Skeletal muscle satellite cell (primary cell): ENCODE results near the gene LHFPL2.

Experiments used
- H3K27me3 ChIP-seq: 2 replicates; pipeline ENCODE4 v1.7.0; 2013; ENCODE audit warnings: low read length; ENCODE audit not compliant: control insufficient read depth, insufficient read depth
- H3K36me3 ChIP-seq: 2 replicates; pipeline ENCODE4 v1.7.0; 2013; ENCODE audit warnings: mild to moderate bottlenecking, control low read depth, low read length; ENCODE audit not compliant: insufficient read depth
- H3K4me1 ChIP-seq: 2 replicates; pipeline ENCODE4 v1.7.0; 2013; ENCODE audit warnings: low read length; ENCODE audit not compliant: control insufficient read depth, insufficient read depth
- H3K4me2 ChIP-seq: 2 replicates; pipeline ENCODE4 v1.7.0; 2013; ENCODE audit warnings: mild to moderate bottlenecking, low read length
- H3K4me3 ChIP-seq: 2 replicates; pipeline ENCODE4 v1.7.0; 2013; ENCODE audit warnings: low read length
- H3K9ac ChIP-seq: 2 replicates; pipeline ENCODE4 v1.7.0; 2013; ENCODE audit warnings: mild to moderate bottlenecking, low read depth, low read length, moderate library complexity
- H3K9me3 ChIP-seq: replicated peaks from 2 replicates; pipeline ENCODE4 v1.7.0; 2013; ENCODE audit warnings: mild to moderate bottlenecking, control low read depth, low read length

LHFPL2 gene

DNA sequence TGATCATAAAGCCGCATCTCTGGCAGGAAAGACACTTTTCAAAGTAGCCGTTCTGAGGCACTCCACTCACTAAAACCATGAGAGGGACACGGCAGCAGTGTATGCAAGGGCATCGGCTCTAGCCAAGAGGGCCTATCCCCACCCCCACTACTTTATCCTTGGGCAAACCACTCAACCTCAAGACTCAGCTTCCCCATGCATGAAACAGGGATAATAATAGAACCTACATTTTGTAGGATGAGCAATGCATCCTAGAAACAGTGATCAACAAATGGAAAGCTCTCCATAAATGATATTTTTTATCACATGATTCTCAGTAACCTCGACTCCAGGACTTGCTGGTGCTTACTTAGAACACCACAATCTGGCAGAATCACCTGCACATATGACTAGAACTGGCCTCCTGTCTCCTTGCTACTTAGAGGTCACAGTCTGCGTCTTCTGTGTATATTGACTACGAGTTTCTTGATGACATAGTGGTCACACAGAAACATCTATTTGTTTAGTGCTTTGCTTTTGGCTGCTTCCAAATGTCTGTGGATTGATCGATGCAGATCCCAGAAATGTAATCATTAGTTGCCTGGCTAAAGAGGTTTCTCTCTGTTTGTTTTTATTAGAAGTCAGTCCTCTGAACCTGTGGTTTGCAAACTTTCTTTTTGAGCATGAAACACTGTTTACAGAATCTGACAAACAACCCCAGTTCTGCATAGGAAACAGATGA is 102.1 kb downstream of the LHFPL2 start:
- H3K9me3 ChIP-seq: no peaks in the 10 kb centered on the region
- H3K36me3 ChIP-seq: peaks cover 6% of the 10 kb centered on the region
- H3K27me3 ChIP-seq: no peaks in the 10 kb centered on the region
- H3K4me3 ChIP-seq: no peak overlapping the region
- H3K9ac ChIP-seq: peak overlapping the region; percentile 54
- H3K4me1 ChIP-seq: peaks cover 29% of the 10 kb centered on the region
- H3K4me2 ChIP-seq: no peak overlapping the region

DNA sequence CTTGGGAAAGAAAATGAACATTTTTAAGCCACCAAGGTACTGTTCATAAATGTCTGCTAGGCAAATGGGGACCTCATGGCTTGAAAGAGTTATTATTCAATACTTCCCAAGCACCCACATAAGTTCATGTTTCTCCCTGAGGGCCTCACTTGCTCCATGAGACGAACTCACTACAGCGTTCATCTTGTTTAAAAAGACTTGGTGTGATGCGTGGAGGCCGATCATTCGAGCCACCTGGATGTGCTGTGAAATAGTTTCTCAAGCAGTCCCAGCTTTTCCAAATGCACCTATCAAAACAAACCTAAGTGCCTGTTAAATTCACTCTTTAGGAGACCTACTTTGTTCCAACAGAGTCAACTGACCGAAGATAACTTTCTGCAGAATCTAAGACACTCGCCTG is 103.2 kb downstream of the LHFPL2 start:
- Histone ChIP-seq H3K4me1 (peaks cover 32% of the 10 kb centered on the region), H3K9me3 (no peaks in the 10 kb centered on the region), H3K4me2 (no peak overlapping the region), H3K36me3 (peaks cover 6% of the 10 kb centered on the region), H3K4me3 (no peak overlapping the region), H3K9ac (no peak overlapping the region), H3K27me3 (no peaks in the 10 kb centered on the region)

DNA sequence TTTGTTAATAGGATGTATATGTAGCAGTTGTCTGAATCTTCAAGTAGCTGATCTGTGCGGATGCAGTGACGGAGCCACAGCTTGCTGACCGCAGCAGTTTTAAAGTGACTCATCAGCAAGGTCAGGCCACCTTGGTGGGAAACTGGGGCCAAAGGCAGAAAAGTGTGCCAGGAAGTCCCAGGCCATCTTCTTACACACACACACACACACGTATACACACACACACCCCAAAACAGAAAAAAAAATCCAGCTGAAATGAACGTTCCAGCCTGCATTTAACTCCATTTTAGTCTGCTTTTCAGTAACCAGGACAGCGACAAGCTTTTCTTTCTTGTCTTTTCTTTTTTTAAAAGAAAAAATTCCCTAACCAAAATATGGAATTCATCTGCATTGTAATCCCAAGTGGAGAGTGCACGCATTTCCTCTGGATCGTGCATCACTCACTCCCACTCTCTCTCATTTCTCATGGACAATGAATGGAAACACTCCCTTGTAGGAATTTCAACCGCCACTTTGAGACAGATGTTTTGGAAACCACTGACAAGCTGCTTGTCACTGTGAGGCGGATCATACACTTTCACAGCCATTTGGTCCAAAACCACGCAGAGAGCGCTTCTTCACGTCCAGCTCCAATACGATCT is 103.9 kb downstream of the LHFPL2 start:
- no peak overlapping the region for H3K4me3 ChIP-seq
- H3K4me2 ChIP-seq: peak overlapping the region; percentile 32
- no peaks in the 10 kb centered on the region for H3K27me3 ChIP-seq
- H3K36me3 ChIP-seq: peaks cover 6% of the 10 kb centered on the region
- peaks cover 32% of the 10 kb centered on the region for H3K4me1 ChIP-seq
- no peaks in the 10 kb centered on the region for H3K9me3 ChIP-seq
- H3K9ac ChIP-seq: no peak overlapping the region

DNA sequence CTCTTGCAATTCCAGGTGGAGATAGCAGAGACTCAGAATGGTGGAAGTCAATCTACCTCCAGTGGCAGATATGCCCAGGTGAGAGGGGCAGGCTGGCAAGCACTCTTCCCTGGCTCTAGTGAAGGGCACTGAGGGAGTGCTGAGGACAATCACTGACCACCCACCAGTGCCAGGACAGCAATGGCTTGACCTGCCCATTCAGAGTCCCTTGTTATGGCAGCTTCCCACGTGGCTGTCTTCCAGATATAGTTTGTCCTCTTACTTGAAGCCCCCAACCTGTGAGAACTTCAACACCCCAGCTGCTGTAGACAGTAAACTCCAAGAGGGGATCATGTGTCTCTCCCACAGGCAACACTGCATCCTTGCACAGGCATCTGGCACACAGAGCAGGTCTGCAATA is 104.7 kb downstream of the LHFPL2 start:
- peaks cover 32% of the 10 kb centered on the region for H3K4me1 ChIP-seq
- no peaks in the 10 kb centered on the region for H3K9me3 ChIP-seq
- no peak overlapping the region for H3K4me2 ChIP-seq
- H3K4me3 ChIP-seq: no peak overlapping the region
- H3K27me3 ChIP-seq: no peaks in the 10 kb centered on the region
- peaks cover 6% of the 10 kb centered on the region for H3K36me3 ChIP-seq
- H3K9ac ChIP-seq: no peak overlapping the region

DNA sequence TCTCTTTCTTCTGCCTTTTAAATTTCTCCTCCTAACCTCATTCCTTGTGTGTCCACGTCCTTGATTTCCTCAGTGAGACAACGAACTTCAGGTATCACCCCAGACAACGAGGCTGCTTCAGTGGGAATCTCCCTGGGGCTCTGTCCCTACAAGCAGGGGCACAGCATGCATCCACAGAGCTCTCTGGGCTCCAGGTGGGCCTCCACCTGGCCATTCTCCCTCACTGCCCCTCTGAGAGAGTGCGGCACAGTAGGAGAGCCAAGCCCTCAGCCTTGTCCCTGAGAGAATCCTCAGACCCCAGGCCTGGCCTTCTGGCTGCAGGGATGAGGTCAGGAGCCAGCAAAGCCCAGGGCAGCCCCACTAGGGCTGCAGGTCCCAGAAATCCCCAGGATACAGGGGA is 105.3 kb downstream of the LHFPL2 start:
- no peak overlapping the region for H3K4me2 ChIP-seq
- peaks cover 6% of the 10 kb centered on the region for H3K36me3 ChIP-seq
- no peak overlapping the region for H3K4me3 ChIP-seq
- H3K27me3 ChIP-seq: no peaks in the 10 kb centered on the region
- peaks cover 29% of the 10 kb centered on the region for H3K4me1 ChIP-seq
- H3K9ac ChIP-seq: no peak overlapping the region
- H3K9me3 ChIP-seq: no peaks in the 10 kb centered on the region

DNA sequence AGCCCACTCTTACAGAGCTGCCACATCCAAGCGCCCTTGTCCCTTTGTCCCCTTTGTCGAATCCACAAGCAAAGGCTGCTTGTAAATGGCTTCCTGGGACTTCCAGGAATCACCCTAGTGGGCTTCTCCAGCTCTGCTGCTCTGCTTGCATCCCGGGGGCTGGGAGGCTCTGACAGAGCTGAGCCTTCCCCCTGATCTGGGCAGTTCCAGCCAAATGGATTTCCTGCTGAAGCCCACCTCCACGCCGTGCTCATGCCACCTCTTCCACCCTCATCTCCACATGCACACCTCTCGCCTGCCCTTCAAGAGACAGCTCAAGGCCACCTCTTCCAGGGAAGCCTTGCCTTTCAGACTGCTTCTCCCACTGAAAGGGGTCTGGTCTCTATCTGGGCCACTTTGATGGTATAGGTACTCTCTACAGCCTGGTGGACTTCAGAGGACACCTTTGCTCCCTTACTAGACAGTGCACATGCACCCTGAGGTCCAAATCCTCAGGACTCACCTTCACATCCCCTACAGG is 106.2 kb downstream of the LHFPL2 start:
- Histone ChIP-seq H3K4me2 (no peak overlapping the region), H3K4me3 (no peak overlapping the region), H3K9ac (no peak overlapping the region), H3K36me3 (peaks cover 6% of the 10 kb centered on the region), H3K27me3 (no peaks in the 10 kb centered on the region), H3K9me3 (no peaks in the 10 kb centered on the region), H3K4me1 (peaks cover 20% of the 10 kb centered on the region)

DNA sequence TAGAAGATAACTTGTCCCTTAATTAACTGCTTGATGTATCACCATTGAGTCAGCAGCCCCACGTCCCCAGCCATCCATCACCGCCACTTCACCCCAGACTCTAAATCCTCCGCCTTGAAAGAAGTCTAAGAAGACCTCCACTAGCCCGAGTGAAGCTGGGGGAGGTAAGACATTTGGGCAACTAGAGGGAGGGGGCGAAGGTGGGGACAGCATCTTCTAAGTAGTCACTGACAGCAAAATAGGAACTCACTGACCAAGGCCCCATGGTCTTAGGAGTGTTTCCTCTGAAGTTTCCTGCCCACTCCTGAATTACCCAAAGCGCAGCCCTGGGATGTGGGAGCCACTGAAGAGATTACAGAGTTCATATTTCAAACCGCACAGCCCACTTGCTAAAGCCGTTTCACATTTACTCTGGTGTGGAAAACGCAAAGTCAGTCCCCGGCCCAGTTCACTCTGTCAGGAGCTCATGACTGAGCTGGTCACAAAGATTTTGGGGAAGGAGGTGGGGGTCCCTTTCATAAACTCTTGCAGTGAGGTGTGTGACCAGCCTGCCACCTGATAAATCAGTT is 107.4 kb downstream of the LHFPL2 start:
- Histone ChIP-seq H3K27me3 (no peaks in the 10 kb centered on the region), H3K36me3 (peaks cover 6% of the 10 kb centered on the region), H3K9me3 (no peaks in the 10 kb centered on the region)

DNA sequence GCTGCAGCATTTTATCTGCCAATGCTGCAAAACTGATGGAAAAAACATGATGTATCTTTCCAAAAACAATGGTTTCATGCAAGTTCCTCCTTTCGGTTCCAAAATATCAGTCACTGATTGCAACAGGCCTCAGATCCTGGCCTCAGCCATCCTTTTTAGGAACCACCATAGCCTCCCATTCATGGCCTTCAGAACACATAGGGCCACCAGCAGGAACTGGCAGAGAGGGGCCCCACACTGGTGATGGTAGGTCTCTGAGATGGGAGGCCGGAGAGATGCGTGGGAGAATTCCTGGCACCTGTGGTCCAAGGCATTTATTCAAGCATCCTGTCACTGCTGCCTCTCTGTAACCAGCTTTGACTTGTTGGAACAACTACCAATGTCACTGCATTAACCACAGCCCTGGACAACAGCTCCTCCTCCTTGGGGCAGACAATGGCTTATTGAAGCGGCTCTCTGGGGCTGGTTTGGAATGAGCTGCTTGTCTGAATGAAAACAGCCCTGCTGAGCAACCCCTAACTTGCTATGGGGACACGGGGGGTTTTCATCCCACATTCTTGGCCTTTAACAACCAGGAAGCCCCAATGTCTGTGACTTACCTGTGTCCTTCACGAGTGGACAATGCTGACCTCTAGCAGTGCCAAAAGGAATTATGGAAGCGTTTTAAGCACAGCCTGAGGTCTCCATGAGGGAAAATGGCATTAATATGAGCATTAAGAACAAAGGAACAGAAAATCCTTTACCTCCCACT is 108.1 kb downstream of the LHFPL2 start:
- Histone ChIP-seq H3K9ac (no peak overlapping the region), H3K27me3 (no peaks in the 10 kb centered on the region), H3K4me3 (no peak overlapping the region), H3K4me1 (peaks cover 8% of the 10 kb centered on the region), H3K36me3 (peaks cover 6% of the 10 kb centered on the region), H3K4me2 (no peak overlapping the region), H3K9me3 (no peaks in the 10 kb centered on the region)

More for the DNA sequence above, 107.4 kb downstream of the LHFPL2 start:
- peaks cover 8% of the 10 kb centered on the region for H3K4me1 ChIP-seq
- no peak overlapping the region for H3K4me3 ChIP-seq
- H3K9ac ChIP-seq: no peak overlapping the region
- H3K4me2 ChIP-seq: no peak overlapping the region

DNA sequence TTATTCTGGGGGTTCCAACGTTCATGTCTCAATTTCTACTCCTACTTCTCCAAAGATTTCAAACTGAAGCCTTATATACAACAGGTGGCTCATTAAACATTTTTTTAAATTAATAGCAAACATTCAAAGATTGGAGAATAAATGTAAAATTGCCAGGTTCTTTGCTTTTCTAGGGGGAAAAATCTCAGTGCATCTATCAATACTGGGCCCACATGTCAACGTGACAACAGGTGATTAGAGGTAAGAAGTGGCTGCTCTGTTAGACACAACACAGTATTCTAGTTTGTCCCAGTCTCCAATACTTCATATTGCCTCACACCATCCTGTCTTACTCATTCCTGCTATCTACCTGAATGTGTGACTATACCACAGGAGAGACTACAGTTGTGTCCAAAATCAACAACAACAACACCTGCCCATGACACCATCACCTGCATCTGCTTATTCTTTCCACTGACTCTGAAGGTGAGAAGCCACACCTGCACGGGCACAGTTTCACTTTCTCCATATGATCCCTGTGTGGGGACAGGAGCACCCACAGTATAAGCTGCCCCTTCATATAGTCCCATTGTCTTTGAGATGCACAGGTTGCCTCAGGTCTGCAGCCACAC is 110.2 kb downstream of the LHFPL2 start:
- Histone ChIP-seq H3K9ac (no peak overlapping the region), H3K27me3 (no peaks in the 10 kb centered on the region), H3K4me3 (no peak overlapping the region), H3K36me3 (no peaks in the 10 kb centered on the region), H3K4me2 (no peak overlapping the region), H3K4me1 (peaks cover 25% of the 10 kb centered on the region), H3K9me3 (no peaks in the 10 kb centered on the region)

DNA sequence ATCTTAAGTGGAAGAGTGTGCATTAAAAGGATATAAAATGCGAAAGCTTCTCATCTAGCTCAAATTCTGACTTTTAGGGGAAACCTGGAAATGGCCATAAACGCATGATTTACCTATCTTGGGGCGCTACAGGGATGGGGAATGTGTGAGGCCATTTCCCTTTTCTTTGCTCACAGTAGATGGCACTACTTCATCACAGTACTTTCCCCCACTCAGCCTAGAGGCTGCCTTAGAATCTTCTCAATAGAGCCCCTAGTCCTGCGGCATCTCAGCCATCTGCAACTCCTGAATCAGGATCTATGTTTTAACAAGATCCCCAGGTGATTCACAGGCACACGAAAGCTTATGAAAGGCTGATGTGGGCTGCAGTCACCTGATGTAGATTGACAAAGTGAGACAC is 110.8 kb downstream of the LHFPL2 start:
- H3K4me1 ChIP-seq: peaks cover 25% of the 10 kb centered on the region
- no peaks in the 10 kb centered on the region for H3K9me3 ChIP-seq
- H3K36me3 ChIP-seq: no peaks in the 10 kb centered on the region
- H3K4me3 ChIP-seq: no peak overlapping the region
- no peak overlapping the region for H3K9ac ChIP-seq
- H3K4me2 ChIP-seq: no peak overlapping the region
- no peaks in the 10 kb centered on the region for H3K27me3 ChIP-seq

DNA sequence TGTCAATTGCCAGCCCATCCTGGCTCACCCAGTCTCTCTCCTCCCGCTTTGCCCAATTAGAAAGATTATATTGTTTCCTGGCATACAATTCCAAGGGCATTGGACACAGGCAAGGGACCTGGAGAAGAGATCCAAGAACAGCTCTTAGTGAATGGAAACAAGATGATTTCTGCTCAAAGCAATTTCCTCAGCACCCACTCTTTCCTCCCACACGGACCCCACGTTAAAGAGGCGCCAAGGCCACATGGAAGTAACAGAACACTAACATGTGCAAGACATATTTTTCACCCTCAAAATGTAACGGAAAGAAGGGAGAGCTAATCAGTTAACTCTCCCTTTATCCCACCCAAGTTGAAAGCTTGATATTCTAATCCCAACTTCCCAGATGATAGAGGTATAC is 111.2 kb downstream of the LHFPL2 start:
- peaks cover 25% of the 10 kb centered on the region for H3K4me1 ChIP-seq
- H3K9me3 ChIP-seq: no peaks in the 10 kb centered on the region
- no peak overlapping the region for H3K4me3 ChIP-seq
- H3K4me2 ChIP-seq: no peak overlapping the region
- H3K36me3 ChIP-seq: no peaks in the 10 kb centered on the region
- no peak overlapping the region for H3K9ac ChIP-seq
- H3K27me3 ChIP-seq: no peaks in the 10 kb centered on the region
